HepG2 (cell line): ENCODE results near the gene TACC3. TPM values are rescaled to one million over a fixed set of nuclear protein-coding genes. Genes with fewer than 3 reads are reported as not detected.

Source experiments
- ARID2 ChIP-seq: sonication (generic); formaldehyde crosslinking; IDR thresholded peaks from 2 replicates; pipeline ENCODE4 v1.8.1; 2022; ENCODE audit warnings: mild to moderate bottlenecking, missing genetic modification reagents, borderline replicate concordance
- ATF7 ChIP-seq, 2 experiments: fragments of 450-650 bp in 1 of 2; sonication (generic) in 1 of 2; formaldehyde crosslinking in 1 of 2; IDR thresholded peaks; 2 replicates each; pipeline versions ENCODE4 v1.4.0 to v1.6.1; 2016 to 2020; ENCODE audit warnings: antibody characterized with exemption in 1 of 2, mild to moderate bottlenecking in 1 of 2, missing genetic modification reagents in 1 of 2
- ELF4 ChIP-seq: sonication (generic); formaldehyde crosslinking; IDR thresholded peaks from 2 replicates; pipeline ENCODE4 v1.5.0; 2020; ENCODE audit warnings: missing genetic modification reagents, mild to moderate bottlenecking, moderate library complexity, borderline replicate concordance
- FOXO4 ChIP-seq: sonication (generic); formaldehyde crosslinking; conservative IDR thresholded peaks from 2 replicates; pipeline ENCODE4 v1.8.1; 2023; ENCODE audit warnings: missing genetic modification reagents
- GATAD1 ChIP-seq: IDR thresholded peaks from 2 replicates; pipeline ENCODE4 v1.6.1; 2016; ENCODE audit warnings: missing genetic modification reagents, missing compliant biosample characterization
- HES4 ChIP-seq: sonication (generic); formaldehyde crosslinking; IDR thresholded peaks from 2 replicates; pipeline ENCODE4 v1.9.0; 2021; ENCODE audit warnings: mild to moderate bottlenecking, missing genetic modification reagents, borderline replicate concordance
- HIVEP1 ChIP-seq: sonication (generic); formaldehyde crosslinking; IDR thresholded peaks from 2 replicates; pipeline ENCODE4 v1.4.0; 2020; ENCODE audit warnings: mild to moderate bottlenecking, missing genetic modification reagents
- PLRG1 ChIP-seq: fragments of 450-650 bp; conservative IDR thresholded peaks from 2 replicates; pipeline ENCODE4 v1.6.1; 2016
- TFE3 ChIP-seq: IDR thresholded peaks from 2 replicates; pipeline ENCODE4 v1.6.1; 2016
- TSC22D2 ChIP-seq: sonication (generic); formaldehyde crosslinking; IDR thresholded peaks from 2 replicates; pipeline ENCODE4 v1.5.1; 2020; ENCODE audit warnings: missing genetic modification reagents, mild to moderate bottlenecking, borderline replicate concordance
- ZBTB8A ChIP-seq: sonication (generic); formaldehyde crosslinking; IDR thresholded peaks from 2 replicates; pipeline ENCODE4 v1.4.0; 2020; ENCODE audit warnings: mild to moderate bottlenecking, low read depth, missing genetic modification reagents, borderline replicate concordance
- ZFY ChIP-seq: sonication (generic); formaldehyde crosslinking; IDR thresholded peaks from 2 replicates; pipeline ENCODE4 v1.4.0; 2020; ENCODE audit warnings: missing genetic modification reagents
- ZNF224 ChIP-seq: sonication (generic); formaldehyde crosslinking; IDR thresholded peaks from 2 replicates; pipeline ENCODE4 v1.5.0; 2020; ENCODE audit warnings: mild to moderate bottlenecking, missing genetic modification reagents
- ZNF354B ChIP-seq: sonication (generic); formaldehyde crosslinking; IDR thresholded peaks from 2 replicates; pipeline ENCODE4 v1.8.0; 2022; ENCODE audit warnings: mild to moderate bottlenecking, missing genetic modification reagents
- ZNF709 ChIP-seq: sonication (generic); formaldehyde crosslinking; IDR thresholded peaks from 2 replicates; pipeline ENCODE4 v1.5.0; 2020; ENCODE audit warnings: mild to moderate bottlenecking, missing genetic modification reagents
- polyA plus RNA-seq, 8 experiments: library from polyadenylated mRNA; depleted of rRNA in 3 of 8; stranded (reverse) in 7 of 8; unstranded in 1 of 8; fragments of >200 nt; fragmentation: Illumina TruSeq in 4 of 8; extraction: Trizol in 4 of 8; gene quantifications; 2 replicates each; pipeline versions ENCODE4 v1.2.1 to v1.2.3, GENCODE V29; 2011 to 2016; ENCODE audit warnings: low read depth in 4 of 8, missing spikeins in 1 of 8, mixed read lengths in 1 of 8; ENCODE audit not compliant: insufficient read depth in 1 of 8
- total RNA-seq, 5 experiments: library from RNA; depleted of rRNA; stranded (reverse); fragments of >200 nt; fragmentation: Illumina TruSeq; extraction: Trizol; gene quantifications; 2 replicates each; pipeline ENCODE4 v1.2.3, GENCODE V29; 2016; ENCODE audit warnings: low read depth in 1 of 5
- TF ChIP-seq, protein P1 (sequence below): sonication (generic); formaldehyde crosslinking; IDR thresholded peaks from 2 replicates; pipeline ENCODE4 v1.4.0; 2020; ENCODE audit warnings: missing genetic modification reagents
- TF ChIP-seq, protein P2 (sequence below): sonication (generic); formaldehyde crosslinking; IDR thresholded peaks from 2 replicates; pipeline ENCODE4 v1.5.0; 2020; ENCODE audit warnings: missing genetic modification reagents
- TF ChIP-seq, protein P3 (sequence below): IDR thresholded peaks from 2 replicates; pipeline ENCODE4 v1.6.1; 2016; ENCODE audit warnings: missing compliant biosample characterization, missing genetic modification reagents, borderline replicate concordance
- TF ChIP-seq, protein P4 (sequence below): sonication (generic); formaldehyde crosslinking; IDR thresholded peaks from 2 replicates; pipeline ENCODE4 v1.4.0; 2020; ENCODE audit warnings: missing genetic modification reagents, borderline replicate concordance
- TF ChIP-seq, protein P5 (sequence below): sonication (generic); formaldehyde crosslinking; IDR thresholded peaks from 2 replicates; pipeline ENCODE4 v1.5.0; 2020; ENCODE audit warnings: missing genetic modification reagents, mild to moderate bottlenecking, borderline replicate concordance

TACC3 gene
- total and polyA plus RNA-seq, 2 of the 13 experiments (the other 11 are each of a cell fraction or from before 2014, with no cell fraction given), result 20.3 to 21.2 TPM

DNA sequence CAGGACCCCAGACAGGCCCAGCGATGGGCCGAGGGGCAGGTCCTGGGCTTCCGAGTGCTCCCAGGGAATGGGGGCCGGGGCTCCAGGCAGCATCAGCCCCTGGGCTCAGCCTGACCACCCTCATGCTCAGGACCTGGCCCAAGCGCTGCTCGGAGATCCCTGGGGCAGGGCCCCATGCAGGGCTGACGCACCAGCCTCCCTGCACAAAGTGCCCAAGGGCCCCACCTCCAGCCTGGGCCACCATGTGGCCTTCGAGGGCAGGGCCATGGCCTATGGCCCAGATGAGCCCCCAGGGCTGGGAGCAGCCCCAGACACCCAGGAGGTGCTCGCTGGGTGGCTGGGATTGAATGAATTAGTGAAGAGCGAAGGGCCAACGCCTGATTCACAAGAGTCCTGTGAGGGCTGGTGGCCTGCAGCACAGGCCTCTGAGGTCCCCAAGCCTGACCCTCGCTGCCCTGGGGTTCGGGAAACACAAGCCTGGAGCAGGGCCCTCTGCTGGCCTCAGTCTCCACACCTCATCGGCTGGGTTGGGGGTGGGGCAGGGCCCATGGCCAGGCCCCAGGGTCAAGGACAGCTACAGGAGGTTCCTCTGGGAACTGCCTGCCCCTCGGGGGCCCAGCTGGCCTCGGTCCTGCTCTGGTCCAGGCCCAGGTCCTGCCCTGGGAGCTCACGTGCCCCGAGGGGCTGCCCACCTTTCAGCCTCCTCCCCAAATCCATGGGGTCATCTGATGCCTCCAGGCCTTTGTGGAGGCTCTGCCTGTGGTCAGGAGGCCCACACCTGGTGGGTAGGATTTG lies 58.5 kb downstream of the TACC3 start (continued):
- TF ChIP-seq ARID2 (CRISPR knock-in tag) (peak; percentile 89), HIVEP1 (CRISPR knock-in tag) (peak; percentile 96), ZNF224 (CRISPR knock-in tag) (no peak), ZBTB8A (CRISPR knock-in tag) (0 out of 2 replicates have a peak, but pooled peaks have one; percentile 56), TFE3 (CRISPR knock-in tag) (no peak; the same call in none of the 2 replicates), TSC22D2 (CRISPR knock-in tag) (peak; percentile 60; the same call in 1 of the 2 replicates), GATAD1 (no peak), ZFY (peak; percentile 88), ZNF709 (CRISPR knock-in tag) (peak; percentile 43; the same call in 1 of the 2 replicates), PLRG1 (no peak), ATF7 (IDR thresholded peaks at IDR 0.05) (no peak), ATF7 (CRISPR knock-in tag; IDR thresholded peaks at IDR 0.05) (peak; percentile 74; the same call in 1 of the 2 replicates), FOXO4 (CRISPR knock-in tag) (0 out of 2 replicates have a peak, but pooled peaks have one; percentile 87), ZNF354B (no peak), HES4 (CRISPR knock-in tag) (no peak; the same call in none of the 2 replicates), ELF4 (CRISPR knock-in tag) (no peak)
- TF ChIP-seq, protein P1, sequence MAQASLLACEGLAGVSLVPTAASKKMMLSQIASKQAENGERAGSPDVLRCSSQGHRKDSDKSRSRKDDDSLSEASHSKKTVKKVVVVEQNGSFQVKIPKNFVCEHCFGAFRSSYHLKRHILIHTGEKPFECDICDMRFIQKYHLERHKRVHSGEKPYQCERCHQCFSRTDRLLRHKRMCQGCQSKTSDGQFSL (CRISPR knock-in tag), result peak; percentile 72; the same call in 1 of the 2 replicates
- TF ChIP-seq, protein P2, sequence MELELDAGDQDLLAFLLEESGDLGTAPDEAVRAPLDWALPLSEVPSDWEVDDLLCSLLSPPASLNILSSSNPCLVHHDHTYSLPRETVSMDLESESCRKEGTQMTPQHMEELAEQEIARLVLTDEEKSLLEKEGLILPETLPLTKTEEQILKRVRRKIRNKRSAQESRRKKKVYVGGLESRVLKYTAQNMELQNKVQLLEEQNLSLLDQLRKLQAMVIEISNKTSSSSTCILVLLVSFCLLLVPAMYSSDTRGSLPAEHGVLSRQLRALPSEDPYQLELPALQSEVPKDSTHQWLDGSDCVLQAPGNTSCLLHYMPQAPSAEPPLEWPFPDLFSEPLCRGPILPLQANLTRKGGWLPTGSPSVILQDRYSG (CRISPR knock-in tag), result no peak
- TF ChIP-seq, protein P3, sequence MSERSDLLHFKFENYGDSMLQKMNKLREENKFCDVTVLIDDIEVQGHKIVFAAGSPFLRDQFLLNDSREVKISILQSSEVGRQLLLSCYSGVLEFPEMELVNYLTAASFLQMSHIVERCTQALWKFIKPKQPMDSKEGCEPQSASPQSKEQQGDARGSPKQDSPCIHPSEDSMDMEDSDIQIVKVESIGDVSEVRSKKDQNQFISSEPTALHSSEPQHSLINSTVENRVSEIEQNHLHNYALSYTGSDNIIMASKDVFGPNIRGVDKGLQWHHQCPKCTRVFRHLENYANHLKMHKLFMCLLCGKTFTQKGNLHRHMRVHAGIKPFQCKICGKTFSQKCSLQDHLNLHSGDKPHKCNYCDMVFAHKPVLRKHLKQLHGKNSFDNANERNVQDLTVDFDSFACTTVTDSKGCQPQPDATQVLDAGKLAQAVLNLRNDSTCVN (CRISPR knock-in tag), result no peak
- TF ChIP-seq, protein P4, sequence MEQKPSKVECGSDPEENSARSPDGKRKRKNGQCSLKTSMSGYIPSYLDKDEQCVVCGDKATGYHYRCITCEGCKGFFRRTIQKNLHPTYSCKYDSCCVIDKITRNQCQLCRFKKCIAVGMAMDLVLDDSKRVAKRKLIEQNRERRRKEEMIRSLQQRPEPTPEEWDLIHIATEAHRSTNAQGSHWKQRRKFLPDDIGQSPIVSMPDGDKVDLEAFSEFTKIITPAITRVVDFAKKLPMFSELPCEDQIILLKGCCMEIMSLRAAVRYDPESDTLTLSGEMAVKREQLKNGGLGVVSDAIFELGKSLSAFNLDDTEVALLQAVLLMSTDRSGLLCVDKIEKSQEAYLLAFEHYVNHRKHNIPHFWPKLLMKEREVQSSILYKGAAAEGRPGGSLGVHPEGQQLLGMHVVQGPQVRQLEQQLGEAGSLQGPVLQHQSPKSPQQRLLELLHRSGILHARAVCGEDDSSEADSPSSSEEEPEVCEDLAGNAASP (CRISPR knock-in tag), result peak; percentile 96
- TF ChIP-seq, protein P5, sequence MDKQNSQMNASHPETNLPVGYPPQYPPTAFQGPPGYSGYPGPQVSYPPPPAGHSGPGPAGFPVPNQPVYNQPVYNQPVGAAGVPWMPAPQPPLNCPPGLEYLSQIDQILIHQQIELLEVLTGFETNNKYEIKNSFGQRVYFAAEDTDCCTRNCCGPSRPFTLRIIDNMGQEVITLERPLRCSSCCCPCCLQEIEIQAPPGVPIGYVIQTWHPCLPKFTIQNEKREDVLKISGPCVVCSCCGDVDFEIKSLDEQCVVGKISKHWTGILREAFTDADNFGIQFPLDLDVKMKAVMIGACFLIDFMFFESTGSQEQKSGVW (CRISPR knock-in tag), result no peak
